GM12878 (cell line): ENCODE measurements around the gene CTBS. TPM values are rescaled to one million over a fixed set of nuclear protein-coding genes. Genes with fewer than 3 reads are reported as not detected.

ENCODE experiments used
- CHD2 ChIP-seq: IDR thresholded peaks from 2 replicates; pipeline ENCODE4 v1.6.1; 2011; ENCODE audit warnings: low read depth, low read length, improper control_type of control experiment, borderline replicate concordance
- CREB1 ChIP-seq: IDR thresholded peaks from 2 replicates; pipeline ENCODE4 v1.6.1; 2012; ENCODE audit warnings: low read depth, mild to moderate bottlenecking, inconsistent platforms
- DPF2 ChIP-seq: fragments of 450-650 bp; IDR thresholded peaks from 2 replicates; pipeline ENCODE4 v1.6.1; 2017; ENCODE audit warnings: mild to moderate bottlenecking
- EGR1 ChIP-seq, 2 experiments: IDR thresholded peaks; 1 replicate in 1 of 2; 2 replicates in 1 of 2; pipeline ENCODE4 v1.6.1; 2011 to 2012; ENCODE audit warnings: low read depth in 2 of 2, low read length in 2 of 2, borderline replicate concordance in 1 of 2, mild to moderate bottlenecking in 1 of 2, moderate library complexity in 1 of 2
- HDAC2 ChIP-seq: fragments of 200-600 bp; sonication (generic); IDR thresholded peaks from 2 replicates; pipeline ENCODE4 v1.6.1; 2017
- KLF5 ChIP-seq: fragments of 450-650 bp; IDR thresholded peaks from 2 replicates; pipeline ENCODE4 v1.6.1; 2014; ENCODE audit warnings: mild to moderate bottlenecking; ENCODE audit not compliant: partially characterized antibody
- LARP7 ChIP-seq: fragments of 450-650 bp; IDR thresholded peaks from 2 replicates; pipeline ENCODE4 v1.6.1; 2017; ENCODE audit warnings: mild to moderate bottlenecking
- NFYA ChIP-seq: IDR thresholded peaks from 2 replicates; pipeline ENCODE4 v1.6.1; 2011; ENCODE audit warnings: low read depth, mild to moderate bottlenecking, low read length, improper control_type of control experiment, borderline replicate concordance
- NR2C2 ChIP-seq: IDR thresholded peaks from 2 replicates; pipeline ENCODE4 v1.6.1; 2011; ENCODE audit warnings: borderline replicate concordance, low read depth; ENCODE audit not compliant: control insufficient read depth, insufficient read length
- PBX3 ChIP-seq: IDR thresholded peaks from 2 replicates; pipeline ENCODE4 v1.6.1; 2011; ENCODE audit warnings: mild to moderate bottlenecking, low read depth, low read length, moderate library complexity; ENCODE audit not compliant: insufficient replicate concordance
- POLR2AphosphoS5 ChIP-seq: IDR thresholded peaks from 2 replicates; pipeline ENCODE4 v1.6.1; 2011; ENCODE audit warnings: mild to moderate bottlenecking, low read length, inconsistent platforms
- RUNX3 ChIP-seq: IDR thresholded peaks from 2 replicates; pipeline ENCODE4 v1.6.1; 2012; ENCODE audit warnings: low read length, inconsistent platforms
- SMAD1 ChIP-seq: fragments of 450-650 bp; IDR thresholded peaks from 2 replicates; pipeline ENCODE4 v1.6.1; 2018; ENCODE audit warnings: mild to moderate bottlenecking, low read depth; ENCODE audit not compliant: partially characterized antibody
- SP1 ChIP-seq: IDR thresholded peaks from one replicate; pipeline ENCODE4 v1.6.1; 2011; ENCODE audit warnings: low read depth, low read length
- SPI1 ChIP-seq: IDR thresholded peaks from 2 replicates; pipeline ENCODE4 v1.6.1; 2011; ENCODE audit warnings: low read depth, mild to moderate bottlenecking, low read length, moderate library complexity, borderline replicate concordance; ENCODE audit not compliant: insufficient read depth
- STAT1 ChIP-seq: fragments of 450-650 bp; conservative IDR thresholded peaks from 2 replicates; pipeline ENCODE4 v1.6.1; 2014; ENCODE audit warnings: antibody characterized with exemption, mild to moderate bottlenecking
- TBL1XR1 ChIP-seq: IDR thresholded peaks from 2 replicates; pipeline ENCODE4 v1.6.1; 2012; ENCODE audit warnings: low read depth, low read length, improper control_type of control experiment
- polyA plus RNA-seq, 11 experiments: library from polyadenylated mRNA; depleted of rRNA in 4 of 11; unstranded in 6 of 11; stranded (reverse) in 5 of 11; fragments of >200 nt; fragmentation: Nextera tagmentation in 4 of 11; fragmentation: Illumina TruSeq in 1 of 11; extraction: Ambion mirVana in 4 of 11; extraction: Trizol in 1 of 11; gene quantifications; 1 replicate in 1 of 11; 2 replicates in 10 of 11; pipeline versions ENCODE4 v1.2.1 to v1.2.3, GENCODE V29; 2011 to 2016; ENCODE audit warnings: inconsistent platforms in 2 of 11, missing spikeins in 2 of 11, low read depth in 1 of 11
- total RNA-seq, 4 experiments: library from RNA; depleted of rRNA in 3 of 4; stranded (reverse); fragments of >200 nt in 3 of 4; fragmentation: Illumina TruSeq in 1 of 4; extraction: Trizol in 1 of 4; gene quantifications; 2 replicates each; pipeline versions ENCODE4 v1.2.1 to v1.2.3, GENCODE V29; 2013 to 2021
- TF ChIP-seq, protein P1 (sequence below): fragments of 450-650 bp; IDR thresholded peaks from 2 replicates; pipeline ENCODE4 v1.6.1; 2016; ENCODE audit warnings: mild to moderate bottlenecking, moderate library complexity, borderline replicate concordance
- TF ChIP-seq, protein P2 (sequence below): fragments of 450-650 bp; IDR thresholded peaks from 2 replicates; pipeline ENCODE4 v1.6.1; 2017; ENCODE audit warnings: mild to moderate bottlenecking, low read depth, inconsistent platforms; ENCODE audit not compliant: poor library complexity, severe bottlenecking

Gene CTBS
- total and polyA plus RNA-seq, 10 of the 15 experiments (the other 5 are each of a cell fraction or from before 2014, with no cell fraction given), result 4.3 to 21.2 (median 12.3) TPM

DNA sequence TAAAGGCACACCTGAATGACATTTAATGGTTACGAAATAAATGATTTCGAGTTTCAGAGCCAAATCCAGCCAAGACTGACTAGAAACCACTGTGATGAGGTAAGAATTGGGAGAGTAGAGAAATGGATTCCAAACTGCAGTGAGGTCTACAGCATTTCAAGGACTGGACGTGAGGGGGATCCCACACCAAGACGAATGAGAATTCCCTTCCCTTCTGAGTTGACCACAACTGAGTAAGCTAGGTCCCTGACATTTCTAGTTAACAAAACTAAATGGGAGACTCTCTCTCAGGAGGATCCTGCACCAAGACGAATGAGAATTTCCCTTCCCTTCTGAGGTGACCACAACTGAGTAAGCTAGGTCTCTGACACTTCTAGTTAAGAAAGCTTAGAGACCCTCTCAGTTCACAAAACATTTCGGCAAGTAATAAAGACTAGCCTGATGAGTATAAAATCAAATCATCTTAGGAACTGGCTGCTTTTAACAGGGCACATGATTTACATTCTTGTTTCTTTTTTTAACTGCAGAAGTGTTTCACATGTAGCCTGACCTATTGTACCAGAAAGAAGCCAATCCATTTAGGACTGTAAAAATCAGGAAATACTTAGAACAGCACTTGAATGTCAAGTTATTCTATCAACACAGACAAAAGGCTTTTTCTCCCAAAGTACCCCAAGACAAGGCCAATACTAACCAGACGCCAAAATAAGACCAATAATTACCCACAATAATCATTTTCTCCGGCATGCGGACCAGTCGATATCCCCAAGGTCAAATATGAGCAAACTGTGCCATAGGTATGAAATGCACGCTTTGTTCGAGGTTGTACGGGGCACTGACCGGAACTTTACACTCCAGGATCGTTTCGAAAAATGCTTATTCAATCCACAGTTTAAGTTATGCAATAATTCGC is 69.4 kb downstream of the CTBS start (continued):
- TF ChIP-seq HDAC2, result no peak
- no peak for TF ChIP-seq CHD2
- no peak for TF ChIP-seq SMAD1
- TF ChIP-seq NFYA, result no peak
- TF ChIP-seq, protein P1, sequence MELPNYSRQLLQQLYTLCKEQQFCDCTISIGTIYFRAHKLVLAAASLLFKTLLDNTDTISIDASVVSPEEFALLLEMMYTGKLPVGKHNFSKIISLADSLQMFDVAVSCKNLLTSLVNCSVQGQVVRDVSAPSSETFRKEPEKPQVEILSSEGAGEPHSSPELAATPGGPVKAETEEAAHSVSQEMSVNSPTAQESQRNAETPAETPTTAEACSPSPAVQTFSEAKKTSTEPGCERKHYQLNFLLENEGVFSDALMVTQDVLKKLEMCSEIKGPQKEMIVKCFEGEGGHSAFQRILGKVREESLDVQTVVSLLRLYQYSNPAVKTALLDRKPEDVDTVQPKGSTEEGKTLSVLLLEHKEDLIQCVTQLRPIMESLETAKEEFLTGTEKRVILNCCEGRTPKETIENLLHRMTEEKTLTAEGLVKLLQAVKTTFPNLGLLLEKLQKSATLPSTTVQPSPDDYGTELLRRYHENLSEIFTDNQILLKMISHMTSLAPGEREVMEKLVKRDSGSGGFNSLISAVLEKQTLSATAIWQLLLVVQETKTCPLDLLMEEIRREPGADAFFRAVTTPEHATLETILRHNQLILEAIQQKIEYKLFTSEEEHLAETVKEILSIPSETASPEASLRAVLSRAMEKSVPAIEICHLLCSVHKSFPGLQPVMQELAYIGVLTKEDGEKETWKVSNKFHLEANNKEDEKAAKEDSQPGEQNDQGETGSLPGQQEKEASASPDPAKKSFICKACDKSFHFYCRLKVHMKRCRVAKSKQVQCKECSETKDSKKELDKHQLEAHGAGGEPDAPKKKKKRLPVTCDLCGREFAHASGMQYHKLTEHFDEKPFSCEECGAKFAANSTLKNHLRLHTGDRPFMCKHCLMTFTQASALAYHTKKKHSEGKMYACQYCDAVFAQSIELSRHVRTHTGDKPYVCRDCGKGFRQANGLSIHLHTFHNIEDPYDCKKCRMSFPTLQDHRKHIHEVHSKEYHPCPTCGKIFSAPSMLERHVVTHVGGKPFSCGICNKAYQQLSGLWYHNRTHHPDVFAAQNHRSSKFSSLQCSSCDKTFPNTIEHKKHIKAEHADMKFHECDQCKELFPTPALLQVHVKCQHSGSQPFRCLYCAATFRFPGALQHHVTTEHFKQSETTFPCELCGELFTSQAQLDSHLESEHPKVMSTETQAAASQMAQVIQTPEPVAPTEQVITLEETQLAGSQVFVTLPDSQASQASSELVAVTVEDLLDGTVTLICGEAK, result no peak
- no peak for TF ChIP-seq PBX3
- TF ChIP-seq SP1, result no peak
- TF ChIP-seq POLR2AphosphoS5, result no peak
- peak; percentile 10; the same call in 1 of the 2 replicates for TF ChIP-seq CREB1
- TF ChIP-seq EGR1 (IDR thresholded peaks at IDR 0.05; ENCODE audit: borderline replicate concordance in 1 of 2, low read depth in 2 of 2, low read length in 2 of 2), result no peak
- no peak for TF ChIP-seq DPF2
- no peak for TF ChIP-seq KLF5
- TF ChIP-seq NR2C2, result no peak
- no peak for TF ChIP-seq TBL1XR1
- no peak for TF ChIP-seq STAT1
- TF ChIP-seq RUNX3, result peak; percentile 68
- TF ChIP-seq, protein P2, sequence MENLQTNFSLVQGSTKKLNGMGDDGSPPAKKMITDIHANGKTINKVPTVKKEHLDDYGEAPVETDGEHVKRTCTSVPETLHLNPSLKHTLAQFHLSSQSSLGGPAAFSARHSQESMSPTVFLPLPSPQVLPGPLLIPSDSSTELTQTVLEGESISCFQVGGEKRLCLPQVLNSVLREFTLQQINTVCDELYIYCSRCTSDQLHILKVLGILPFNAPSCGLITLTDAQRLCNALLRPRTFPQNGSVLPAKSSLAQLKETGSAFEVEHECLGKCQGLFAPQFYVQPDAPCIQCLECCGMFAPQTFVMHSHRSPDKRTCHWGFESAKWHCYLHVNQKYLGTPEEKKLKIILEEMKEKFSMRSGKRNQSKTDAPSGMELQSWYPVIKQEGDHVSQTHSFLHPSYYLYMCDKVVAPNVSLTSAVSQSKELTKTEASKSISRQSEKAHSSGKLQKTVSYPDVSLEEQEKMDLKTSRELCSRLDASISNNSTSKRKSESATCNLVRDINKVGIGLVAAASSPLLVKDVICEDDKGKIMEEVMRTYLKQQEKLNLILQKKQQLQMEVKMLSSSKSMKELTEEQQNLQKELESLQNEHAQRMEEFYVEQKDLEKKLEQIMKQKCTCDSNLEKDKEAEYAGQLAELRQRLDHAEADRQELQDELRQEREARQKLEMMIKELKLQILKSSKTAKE, result no peak
- TF ChIP-seq SPI1, result no peak
- no peak for TF ChIP-seq LARP7
- TF ChIP-seq, all 136 proteins: peak for 10
